NT2/D1 (cell line): ENCODE measurements around the gene OSBPL9.
"Not testable (repeated sequence)": the region's sequence is repeated elsewhere in the genome, so short reads cannot be mapped to it uniquely, and the experiment has no call there.

Source experiments
- DNase-seq: peaks from one replicate; pipeline ENCODE4 v3.0.0-alpha.2; 2011; ENCODE audit warnings: low read depth, low spot score
- H3K27me3 ChIP-seq: 2 replicates; pipeline ENCODE4 v1.6.0; 2011; ENCODE audit warnings: mild to moderate bottlenecking; ENCODE audit not compliant: insufficient read length, insufficient read depth
- H3K36me3 ChIP-seq: 2 replicates; pipeline ENCODE4 v1.6.1; 2011; ENCODE audit warnings: mild to moderate bottlenecking, low read length, mixed read lengths; ENCODE audit not compliant: insufficient read depth, insufficient read length
- H3K4me1 ChIP-seq: 2 replicates; pipeline ENCODE4 v1.5.1; 2011; ENCODE audit not compliant: insufficient read depth, insufficient read length
- H3K4me3 ChIP-seq: 2 replicates; pipeline ENCODE4 v1.5.1; 2011; ENCODE audit warnings: low read depth; ENCODE audit not compliant: insufficient read length
- H3K9ac ChIP-seq: 2 replicates; pipeline ENCODE4 v1.6.0; 2011; ENCODE audit warnings: low read depth; ENCODE audit not compliant: insufficient read length
- H3K9me3 ChIP-seq: 2 replicates; pipeline ENCODE4 v1.5.1; 2011; ENCODE audit warnings: mild to moderate bottlenecking, low read length; ENCODE audit not compliant: insufficient read depth
- SUZ12 ChIP-seq: IDR thresholded peaks from 2 replicates; pipeline ENCODE4 v1.6.1; 2011; ENCODE audit not compliant: insufficient read length, insufficient read depth; ENCODE audit errors: extremely low read depth
- YY1 ChIP-seq: IDR thresholded peaks from 2 replicates; pipeline ENCODE4 v1.6.1; 2011; ENCODE audit not compliant: insufficient read length, insufficient read depth
- ZNF274 ChIP-seq: IDR thresholded peaks from 2 replicates; pipeline ENCODE4 v1.6.1; 2011; ENCODE audit warnings: mild to moderate bottlenecking, low read depth, low read length

Gene OSBPL9

DNA sequence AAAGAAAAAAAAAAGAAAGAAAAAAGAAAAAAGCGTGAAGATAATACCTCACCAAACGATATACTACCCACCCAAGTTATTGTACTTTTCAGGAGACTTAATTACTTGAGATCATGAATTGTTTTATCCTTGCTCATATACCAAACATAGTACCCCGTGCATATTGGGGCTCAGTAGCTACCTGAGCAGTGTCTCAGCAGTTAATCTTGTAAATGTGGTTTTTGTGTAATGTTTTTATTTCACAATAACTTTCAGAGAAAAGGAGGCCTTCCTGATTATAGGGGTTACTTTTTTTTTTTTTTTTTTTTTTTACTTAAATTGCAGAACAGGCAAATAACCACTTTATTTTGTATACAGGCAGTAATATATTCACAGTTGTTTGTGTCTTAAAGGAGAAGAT is 80.3 kb downstream of the OSBPL9 start:
- Histone ChIP-seq H3K36me3 (no peaks in the 10 kb centered on the region), H3K4me1 (no peaks in the 10 kb centered on the region), H3K9ac (no peak overlapping the region), H3K9me3 (no peaks in the 10 kb centered on the region), H3K27me3 (no peaks in the 10 kb centered on the region), H3K4me3 (no peak overlapping the region)
- DNase-seq: no peak
- TF ChIP-seq SUZ12 (no peak), YY1 (no peak), ZNF274 (no peak)

GRCh38 chr1:51699391-51699790 is 82.5 kb downstream of the OSBPL9 start:
- Histone ChIP-seq H3K36me3 (no peaks in the 10 kb centered on the region), H3K4me3 (no peak overlapping the region), H3K9me3 (no peaks in the 10 kb centered on the region), H3K9ac (no peak overlapping the region), H3K4me1 (no peaks in the 10 kb centered on the region), H3K27me3 (no peaks in the 10 kb centered on the region)
- DNase-seq: no peak
- no peak for TF ChIP-seq SUZ12

DNA sequence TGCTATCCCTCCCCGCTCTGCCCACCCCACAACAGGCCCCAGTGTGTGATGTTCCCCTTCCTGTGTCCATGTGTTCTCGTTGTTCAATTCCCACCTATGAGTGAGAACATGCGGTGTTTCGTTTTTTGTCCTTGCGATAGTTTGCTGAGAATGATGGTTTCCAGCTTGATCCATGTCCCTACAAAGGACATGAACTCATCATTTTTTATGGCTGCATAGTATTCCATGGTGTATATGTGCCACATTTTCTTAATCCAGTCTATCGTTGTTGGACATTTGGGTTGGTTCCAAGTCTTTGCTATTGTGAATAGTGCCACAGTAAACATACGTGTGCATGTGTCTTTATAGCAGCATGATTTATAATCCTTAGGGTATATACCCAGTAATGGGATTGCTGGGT is 84.9 kb downstream of the OSBPL9 start:
- H3K4me1 ChIP-seq, H3K27me3 ChIP-seq, H3K9me3 ChIP-seq, H3K36me3 ChIP-seq, H3K4me3 ChIP-seq, DNase-seq, H3K9ac ChIP-seq: not testable (repeated sequence)

- H3K36me3 ChIP-seq, DNase-seq, H3K4me1 ChIP-seq, H3K4me3 ChIP-seq, H3K9ac ChIP-seq, H3K9me3 ChIP-seq, H3K27me3 ChIP-seq: not testable (repeated sequence)
Measured at GRCh38 chr1:51702220-51702619, 85.3 kb downstream of the OSBPL9 start.

- no peak for DNase-seq
- H3K9me3 ChIP-seq: 0 out of 2 replicates have a peak, but pooled peaks cover 3% of the 10 kb centered on the region
- H3K27me3 ChIP-seq: no peaks in the 10 kb centered on the region
- H3K9ac ChIP-seq: no peak overlapping the region
- H3K4me3 ChIP-seq: no peak overlapping the region
- no peak for TF ChIP-seq SUZ12
- no peak for TF ChIP-seq YY1
- no peak for TF ChIP-seq ZNF274
- no peaks in the 10 kb centered on the region for H3K4me1 ChIP-seq
- no peaks in the 10 kb centered on the region for H3K36me3 ChIP-seq
Measured at GRCh38 chr1:51705035-51705434, 88.1 kb downstream of the OSBPL9 start.

GRCh38 chr1:51708911-51709760 is 92.2 kb downstream of the OSBPL9 start:
- no peak for DNase-seq
- no peak overlapping the region for H3K9ac ChIP-seq
- peaks cover 8% of the 10 kb centered on the region; the same call in 1 of the 2 replicates for H3K9me3 ChIP-seq
- no peaks in the 10 kb centered on the region for H3K36me3 ChIP-seq
- H3K4me3 ChIP-seq: no peak overlapping the region
- no peaks in the 10 kb centered on the region for H3K27me3 ChIP-seq
- TF ChIP-seq YY1 (no peak), SUZ12 (no peak), ZNF274 (no peak)
- H3K4me1 ChIP-seq: no peaks in the 10 kb centered on the region

DNA sequence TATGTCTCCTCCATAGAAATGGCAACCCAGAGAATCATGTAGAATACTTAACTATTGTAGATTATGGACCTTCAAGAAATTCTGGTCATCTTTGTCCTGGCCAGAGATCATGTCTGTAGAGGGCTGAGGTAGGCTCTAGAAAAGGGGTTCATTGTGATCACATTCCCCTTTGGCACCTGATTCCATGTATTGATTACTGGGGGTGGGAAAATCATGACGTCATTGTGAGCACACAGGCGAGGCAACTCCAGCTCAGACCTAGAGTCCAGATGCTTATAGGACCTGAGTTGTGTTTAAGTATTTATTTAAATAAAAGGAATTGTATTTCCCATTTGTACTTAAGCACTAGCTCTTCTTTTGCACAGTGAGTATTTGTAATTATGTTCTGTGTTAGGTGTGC is 93.1 kb downstream of the OSBPL9 start:
- Histone ChIP-seq H3K9me3 (peaks cover 8% of the 10 kb centered on the region; the same call in 1 of the 2 replicates), H3K27me3 (no peaks in the 10 kb centered on the region), H3K36me3 (peaks cover 4% of the 10 kb centered on the region), H3K9ac (no peak overlapping the region), H3K4me3 (no peak overlapping the region), H3K4me1 (no peaks in the 10 kb centered on the region)
- TF ChIP-seq SUZ12: no peak
- no peak for TF ChIP-seq ZNF274
- no peak for TF ChIP-seq YY1
- no peak for DNase-seq

DNA sequence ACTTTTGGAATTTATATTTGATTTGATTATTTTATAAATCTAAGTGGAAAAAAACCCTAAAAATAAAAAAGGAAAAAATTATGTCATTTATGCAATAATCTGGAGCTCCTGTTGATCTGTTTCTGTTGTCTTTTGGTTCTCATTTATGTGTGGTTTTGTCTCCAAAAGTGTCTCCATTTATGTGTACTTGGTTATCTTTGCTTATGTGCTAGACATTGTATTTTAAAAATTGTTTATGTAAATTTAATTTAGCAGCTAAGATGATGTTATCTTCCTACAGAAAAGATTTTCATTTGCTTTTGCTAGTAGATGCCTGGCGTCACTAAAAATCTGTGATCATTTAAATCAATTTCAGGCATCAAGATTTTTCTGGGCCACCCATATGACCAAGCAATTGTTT is 95.7 kb downstream of the OSBPL9 start:
- Histone ChIP-seq H3K9ac (no peak overlapping the region), H3K27me3 (no peaks in the 10 kb centered on the region), H3K9me3 (peaks cover 5% of the 10 kb centered on the region; the same call in 1 of the 2 replicates), H3K4me1 (no peaks in the 10 kb centered on the region), H3K36me3 (peaks cover 7% of the 10 kb centered on the region), H3K4me3 (no peak overlapping the region)
- TF ChIP-seq SUZ12: no peak
- no peak for TF ChIP-seq ZNF274
- TF ChIP-seq YY1: no peak
- no peak for DNase-seq
